Natural killer cell (primary cell): ENCODE measurements around the gene ARF1. TPM values are rescaled to one million over a fixed set of nuclear protein-coding genes. Genes with fewer than 3 reads are reported as not detected.

ENCODE experiments used
- ATAC-seq, 3 donors: fragments of 150-1000 bp in 2 of 3; fragments of 200-7000 bp in 1 of 3; cut with Tn5 transposase; 1 replicate in 1 of 3; 2 replicates in 2 of 3; pipeline ENCODE4 v1.10.0; 2021; ENCODE audit warnings: mild to moderate bottlenecking in 2 of 3, moderate library complexity in 2 of 3
- DNase-seq, 2 donors: peaks; one replicate each; pipeline versions ENCODE4 v3.0.0 to v3.0.0-alpha.2; 2013 to 2021; ENCODE audit warnings: mixed read lengths in 1 of 2
- H3K27ac ChIP-seq: one replicate; pipeline ENCODE4 v1.5.1; 2013; ENCODE audit warnings: mild to moderate bottlenecking, low read length
- H3K27me3 ChIP-seq: one replicate; pipeline ENCODE4 v1.6.1; 2013; ENCODE audit warnings: low read length; ENCODE audit not compliant: control insufficient read depth, insufficient read depth
- H3K36me3 ChIP-seq: one replicate; pipeline ENCODE4 v1.6.1; 2013; ENCODE audit warnings: low read length; ENCODE audit not compliant: control insufficient read depth, insufficient read depth
- H3K4me1 ChIP-seq: one replicate; pipeline ENCODE4 v1.6.1; 2013; ENCODE audit warnings: low read length; ENCODE audit not compliant: control insufficient read depth, insufficient read depth
- H3K4me3 ChIP-seq: one replicate; pipeline ENCODE4 v1.5.1; 2013; ENCODE audit warnings: low read length
- H3K9me3 ChIP-seq: one replicate; pipeline ENCODE4 v1.6.1; 2013; ENCODE audit warnings: low read length; ENCODE audit not compliant: control insufficient read depth, insufficient read depth
- H3K27ac Mint-ChIP-seq, 2 donors: one replicate each; pipeline ENCODE4 v1.8.0; 2022; ENCODE audit warnings: mild to moderate bottlenecking in 2 of 2, mixed read lengths in 2 of 2, moderate library complexity in 1 of 2
- H3K27me3 Mint-ChIP-seq, 2 donors: one replicate each; pipeline ENCODE4 v1.8.0; 2022; ENCODE audit warnings: low read depth in 2 of 2, mixed read lengths in 2 of 2
- H3K36me3 Mint-ChIP-seq: one replicate; pipeline ENCODE4 v1.8.0; 2022; ENCODE audit warnings: mixed read lengths
- H3K4me1 Mint-ChIP-seq, 2 donors: one replicate each; pipeline ENCODE4 v1.8.0; 2022; ENCODE audit warnings: mixed read lengths in 2 of 2
- H3K4me3 Mint-ChIP-seq: one replicate; pipeline ENCODE4 v1.8.0; 2022; ENCODE audit warnings: mild to moderate bottlenecking, moderate library complexity, mixed read lengths
- H3K9me3 Mint-ChIP-seq, 2 donors: one replicate each; pipeline ENCODE4 v1.8.0; 2022; ENCODE audit warnings: mixed read lengths in 2 of 2
- CTCF ChIP-seq: fragments of 200-600 bp; IDR thresholded peaks from one replicate; pipeline ENCODE4 v1.8.0; 2022; ENCODE audit warnings: antibody characterized with exemption
- WGBS: methylation state at CpG from one replicate; pipeline ENCODE4 v1.1.7; 2013; ENCODE audit warnings: missing lambda C conversion rate; ENCODE audit not compliant: insufficient coverage; 5-methylcytosine and 5-hydroxymethylcytosine counted together
- intact Hi-C: fragments of 100-400 bp; cut with micrococcal nuclease; formaldehyde crosslinking; loops from one replicate; pipeline ENCODE4 v1.14.2; 2022
- total RNA-seq, 4 donors: library from RNA; stranded (reverse); fragments of 120-200 nt in 1 of 4; gene quantifications; one replicate each; pipeline versions ENCODE4 v1.2.3 to v1.2.4, GENCODE V29; 2013 to 2022

Gene ARF1
- total RNA-seq, 3 donors from 2014 or later (not counting 1 experiment from before 2014, with no cell fraction given): 368 to 427 (median 424) TPM

DNA sequence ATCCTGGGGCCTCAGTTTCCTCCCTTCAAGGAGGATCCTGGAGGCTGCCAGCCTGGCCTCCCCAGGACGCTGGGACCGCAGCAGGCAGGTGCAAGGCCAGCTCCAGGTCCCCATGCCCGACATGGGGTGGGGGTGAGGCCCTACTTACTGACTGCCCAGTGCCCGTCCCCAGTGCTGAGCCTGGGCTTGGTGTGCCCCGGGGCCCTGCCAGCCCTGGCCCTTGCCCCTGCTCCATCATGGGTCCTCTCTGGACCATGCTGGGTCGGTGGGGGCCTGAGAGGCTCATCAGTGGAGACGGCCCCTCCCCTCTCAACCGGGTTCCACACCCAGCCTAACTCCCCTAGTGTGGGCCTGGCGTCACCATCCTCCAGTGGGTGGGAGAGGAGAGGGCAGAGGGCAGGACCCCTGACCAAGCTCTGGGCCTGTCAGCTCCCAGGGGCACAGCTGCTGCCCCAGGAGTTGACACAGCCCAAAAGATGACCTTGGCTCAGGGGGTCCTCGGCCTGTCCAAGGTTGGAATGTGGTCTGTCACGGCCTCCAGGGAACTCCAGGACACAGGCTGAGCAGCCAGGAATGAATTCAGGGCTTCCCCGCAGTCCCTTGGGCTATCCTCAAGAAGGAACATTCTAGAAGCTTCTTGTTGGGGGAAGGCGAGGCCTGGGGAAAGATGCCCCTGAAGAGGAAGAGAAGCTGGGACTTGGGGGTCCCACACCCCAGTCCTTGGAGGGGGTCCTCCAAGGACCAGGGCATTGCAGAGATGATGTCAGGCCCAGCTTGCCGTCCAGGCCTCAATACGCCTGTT, 17.6 kb upstream of the ARF1 start:
- WGBS: 79% methylated on average over 13 of the region's 15 CpGs
- H3K27me3 Mint-ChIP-seq: peaks cover 17 to 24% of the 10 kb centered on the region in 2 donors
- peaks cover 0 to 11% of the 10 kb centered on the region in 2 donors for H3K4me1 Mint-ChIP-seq
- H3K4me3 Mint-ChIP-seq: no peak overlapping the region
- Histone ChIP-seq H3K27ac (no peak overlapping the region), H3K27me3 (peaks cover 43% of the 10 kb centered on the region), H3K36me3 (no peaks in the 10 kb centered on the region), H3K9me3 (peaks cover 3% of the 10 kb centered on the region), H3K4me1 (peaks cover 10% of the 10 kb centered on the region), H3K4me3 (no peak overlapping the region)
- no peaks in the 10 kb centered on the region for H3K9me3 Mint-ChIP-seq
- DNase-seq (no peak), ATAC-seq (no peak)
- intact Hi-C loops: no loop called here
- H3K27ac Mint-ChIP-seq: no peak overlapping the region
- H3K36me3 Mint-ChIP-seq: no peaks in the 10 kb centered on the region
- no peak for TF ChIP-seq CTCF

GRCh38 chr1:228065543-228066347, 16.8 kb upstream of the ARF1 start:
- peaks cover 0 to 6% of the 10 kb centered on the region in 2 donors for H3K4me1 Mint-ChIP-seq

DNA sequence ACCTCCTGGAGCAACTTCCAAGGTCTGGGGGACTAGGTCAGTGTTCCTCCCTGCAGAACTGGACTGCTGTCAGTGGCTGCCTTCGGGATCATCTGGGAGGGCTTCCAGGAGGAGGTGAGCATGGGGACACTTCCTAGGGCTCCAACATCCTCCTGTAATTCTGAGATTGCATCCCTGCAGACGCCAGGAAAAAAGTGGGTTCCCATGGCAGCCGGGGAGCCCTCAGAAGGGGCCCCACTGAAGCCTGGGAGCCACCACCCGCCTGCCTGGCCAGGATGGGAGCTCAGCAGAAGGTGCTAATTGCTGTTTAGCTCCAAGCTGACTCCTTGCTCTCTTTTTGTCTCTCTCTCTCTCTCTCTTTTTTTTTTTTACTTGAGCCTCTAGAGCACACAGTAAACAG, 16.1 kb upstream of the ARF1 start:
- Mint-ChIP-seq H3K4me1 (no peaks in the 10 kb centered on the region), H3K27ac (no peak overlapping the region), H3K27me3 (peaks cover 9 to 14% of the 10 kb centered on the region in 2 donors), H3K36me3 (no peaks in the 10 kb centered on the region), H3K4me3 (no peak overlapping the region), H3K9me3 (no peaks in the 10 kb centered on the region)
- no peak for ATAC-seq
- no peak for DNase-seq
- no peak overlapping the region for H3K4me3 ChIP-seq
- no peaks in the 10 kb centered on the region for H3K4me1 ChIP-seq
- H3K27ac ChIP-seq: no peak overlapping the region
- no peak for TF ChIP-seq CTCF
- peaks cover 30% of the 10 kb centered on the region for H3K27me3 ChIP-seq
- intact Hi-C loops: no loop called here
- no peaks in the 10 kb centered on the region for H3K36me3 ChIP-seq
- no peaks in the 10 kb centered on the region for H3K9me3 ChIP-seq
- WGBS: 35% methylated on average over 4 of the region's 4 CpGs

More at GRCh38 chr1:228065543-228066347, 16.8 kb upstream of the ARF1 start:
- no peak overlapping the region for H3K4me3 Mint-ChIP-seq
- peaks cover 16 to 20% of the 10 kb centered on the region in 2 donors for H3K27me3 Mint-ChIP-seq
- no peaks in the 10 kb centered on the region for H3K9me3 Mint-ChIP-seq
- Histone ChIP-seq H3K27ac (no peak overlapping the region), H3K4me1 (peaks cover 2% of the 10 kb centered on the region), H3K9me3 (no peaks in the 10 kb centered on the region), H3K4me3 (no peak overlapping the region), H3K27me3 (peaks cover 35% of the 10 kb centered on the region), H3K36me3 (no peaks in the 10 kb centered on the region)
- TF ChIP-seq CTCF: no peak
- no peak for ATAC-seq
- intact Hi-C loops: no loop called here
- WGBS: 79% methylated on average over 15 of the region's 15 CpGs
- no peak for DNase-seq
- no peaks in the 10 kb centered on the region for H3K36me3 Mint-ChIP-seq
- H3K27ac Mint-ChIP-seq: no peak overlapping the region
